Epidermal melanocyte (primary cell): ENCODE results near the gene UBE2A.

Experiments used
- DNase-seq: peaks from one replicate; pipeline ENCODE4 v3.0.0; 2011; ENCODE audit warnings: low spot score; ENCODE audit not compliant: insufficient read length

UBE2A gene

GRCh38 chrX:119607018-119607389 lies 32.6 kb downstream of the UBE2A start:
- DNase-seq, result no peak

DNA sequence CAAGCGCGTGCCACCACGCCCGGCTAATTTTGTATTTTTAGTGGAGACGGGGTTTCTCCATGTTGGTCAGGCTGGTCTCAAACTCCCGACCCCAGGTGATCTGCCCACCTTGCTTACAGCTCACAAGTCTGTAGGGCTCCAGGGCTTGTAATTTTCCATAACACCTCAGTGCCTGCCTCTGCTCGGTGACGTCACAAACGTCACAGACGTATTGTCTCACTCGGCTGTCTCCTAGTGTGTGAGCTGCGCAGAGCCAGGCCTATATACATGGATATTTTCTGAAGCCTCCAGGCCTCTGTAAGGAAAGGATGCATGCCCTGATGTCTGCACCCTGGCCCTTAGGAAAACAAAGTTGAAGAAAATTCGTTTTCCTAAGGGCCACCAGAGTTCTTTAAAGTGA lies 40.4 kb downstream of the UBE2A start:
- no peak for DNase-seq

GRCh38 chrX:119617517-119618164 lies 43.3 kb downstream of the UBE2A start:
- no peak for DNase-seq

GRCh38 chrX:119618439-119618838 lies 44.1 kb downstream of the UBE2A start:
- no peak for DNase-seq

- no peak for DNase-seq
Observed at GRCh38 chrX:119622356-119623232, 48.2 kb downstream of the UBE2A start.

GRCh38 chrX:119624417-119624816 lies 50.1 kb downstream of the UBE2A start:
- DNase-seq, result no peak

GRCh38 chrX:119624951-119625668 lies 50.7 kb downstream of the UBE2A start:
- DNase-seq, result no peak

DNA sequence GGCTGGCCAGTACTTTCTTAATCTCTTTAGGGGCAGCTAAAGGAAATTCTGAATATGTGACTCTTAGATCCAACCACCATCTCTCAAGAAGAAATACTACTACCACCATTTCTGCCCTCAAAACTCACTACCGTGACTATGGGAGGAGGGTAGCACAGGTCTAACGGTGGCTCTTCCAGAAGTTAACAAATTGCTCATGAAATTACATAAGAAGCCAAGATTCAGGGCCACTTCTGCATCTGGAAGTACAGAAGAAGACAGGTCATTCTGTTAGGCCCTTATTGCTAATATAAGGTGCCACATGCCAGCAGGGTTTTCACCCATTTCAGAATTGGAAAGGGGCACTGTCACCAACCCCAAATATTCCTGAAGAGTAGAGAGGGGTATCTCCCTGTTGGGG lies 51.5 kb downstream of the UBE2A start:
- no peak for DNase-seq
